ENCODE measurements around the gene SOCS7. TPM values are rescaled to one million over a fixed set of nuclear protein-coding genes. Genes with fewer than 3 reads are reported as not detected.

The SOCS7 gene
- total and polyA plus RNA-seq, 2 of the 4 experiments (the other 2 are of a cell fraction), result 6.5 to 6.8 TPM

- H3K4me1 ChIP-seq (ENCODE audit: control insufficient read depth, insufficient read depth, low read length), result peaks cover 4% of the 10 kb centered on the region; the same call in 1 of the 2 replicates
- H3K79me1 ChIP-seq (ENCODE audit: low read depth in 1 of 2, low read length in 2 of 2), result no peaks in the 10 kb centered on the region
- H2AK9ac ChIP-seq (replicated peaks; ENCODE audit: low read depth, low read length, poor library complexity), result no peak overlapping the region
- H3K18ac ChIP-seq (ENCODE audit: low read depth, low read length), result no peak overlapping the region
- in situ Hi-C loops (cut with MboI; ENCODE audit: low sequenced_read_pairs), result no loop called here
- no peak overlapping the region for H2BK5ac ChIP-seq (ENCODE audit: low read depth, low read length, poor library complexity, severe bottlenecking)
- no peaks in the 10 kb centered on the region for H4K20me1 ChIP-seq (ENCODE audit: insufficient read depth, low read length)
- TF ChIP-seq ELK1 (IDR thresholded peaks at IDR 0.05; ENCODE audit: borderline replicate concordance, low read depth, low read length) (no peak), BHLHE40 (IDR thresholded peaks at IDR 0.05; ENCODE audit: low read depth, low read length) (no peak), POLR2A (IDR thresholded peaks at IDR 0.05; ENCODE audit: low read depth, low read length) (no peak), CHD1 (IDR thresholded peaks at IDR 0.05; ENCODE audit: low read depth, low read length) (no peak), MAZ (IDR thresholded peaks at IDR 0.05; ENCODE audit: borderline replicate concordance, low read depth, low read length) (no peak), MAFK (IDR thresholded peaks at IDR 0.05; ENCODE audit: low read depth, low read length) (no peak)
- no peak overlapping the region for H3K9ac ChIP-seq (ENCODE audit: low read depth, low read length)
- H2BK120ac ChIP-seq (ENCODE audit: low read depth, low read length), result no peak overlapping the region
- no peak overlapping the region for H3K56ac ChIP-seq (ENCODE audit: extremely low read depth, insufficient read depth, low read length)
- POLR2A ChIA-PET (ENCODE audit: unreplicated experiment), result no interaction called here
- no peak overlapping the region for H2AK5ac ChIP-seq (ENCODE audit: low read depth, low read length)
- no peak overlapping the region for H3K4me3 ChIP-seq (ENCODE audit: insufficient read depth, low read depth, low read length)
- H3K9me3 ChIP-seq (ENCODE audit: control insufficient read depth, insufficient read depth, low read length), result no peaks in the 10 kb centered on the region
- H3K4me2 ChIP-seq (ENCODE audit: low read depth, low read length), result no peak overlapping the region
- BruUV-seq (replicated peaks), result no TSS peak
- no peak overlapping the region for H2AFZ ChIP-seq (replicated peaks; ENCODE audit: low read length, poor library complexity)
- intact Hi-C loops (cut with micrococcal nuclease), result no loop called here
- dilution Hi-C loops (cut with HindIII; ENCODE audit: low sequenced_read_pairs, unreplicated experiment), result no loop called here
- H2BK15ac ChIP-seq (ENCODE audit: low read depth, low read length), result no peak overlapping the region
- DNase-seq (no peak), ATAC-seq (ENCODE audit: low read depth) (no peak)
- H3K27ac ChIP-seq (ENCODE audit: insufficient read depth, low read length), result no peak overlapping the region
- H3K9me1 ChIP-seq (ENCODE audit: insufficient read depth, low read length), result no peaks in the 10 kb centered on the region
- no peak overlapping the region for H4K5ac ChIP-seq (ENCODE audit: low read depth, low read length)
- no peak overlapping the region for H3K14ac ChIP-seq (replicated peaks; ENCODE audit: low read depth, low read length)
- no peaks in the 10 kb centered on the region for H3K36me3 ChIP-seq (ENCODE audit: control insufficient read depth, insufficient read depth, low read length)
- H4K91ac ChIP-seq (ENCODE audit: insufficient read depth, low read depth, low read length), result no peak overlapping the region
- H2BK20ac ChIP-seq (ENCODE audit: low read depth, low read length), result no peak overlapping the region
- CTCF ChIA-PET, result no interaction called here
- H3K4ac ChIP-seq (ENCODE audit: low read depth, low read length), result no peak overlapping the region
- H3K27me3 ChIP-seq (ENCODE audit: control insufficient read depth, insufficient read depth, low read length), result peaks cover 49% of the 10 kb centered on the region
- H3K23ac ChIP-seq (ENCODE audit: low read depth, low read length), result no peak overlapping the region
- WGBS, 2 experiments (ENCODE audit: extremely low coverage in 2 of 2, insufficient read length in 1 of 2), result 100% methylated on average over 1 of the region's 7 CpGs; no CpG with 5 or more reads in 1 of the 2 experiments
- no peak overlapping the region for H4K8ac ChIP-seq (ENCODE audit: low read depth in 2 of 2, low read length in 2 of 2)
Observed at GRCh38 chr17:38329284-38329683, 22.4 kb upstream of the SOCS7 start.
